BJ (cell line): ENCODE measurements around the gene CEP131. TPM values are rescaled to one million over a fixed set of nuclear protein-coding genes. Genes with fewer than 3 reads are reported as not detected.

Experiments used
- CTCF ChIA-PET: fragments of 350-600 bp; formaldehyde crosslinking; extraction: SDS; loops from one replicate; lab custom pipeline; 2021; ENCODE audit warnings: antibody characterized with exemption, inconsistent platforms; lab: Yijun Ruan, JAX
- POLR2A ChIA-PET: fragments of 300-600 bp; sonication (Branson Sonifier 250); formaldehyde crosslinking; extraction: SDS; loops from one replicate; lab custom pipeline; 2021; ENCODE audit warnings: antibody characterized with exemption; lab: Charles Lee
- DNase-seq: peaks from one replicate; pipeline ENCODE4 v3.0.0-alpha.2; 2011; ENCODE audit warnings: low read depth
- H3K27me3 ChIP-seq: 2 replicates; pipeline ENCODE4 v1.6.0; 2011; ENCODE audit warnings: low read length; ENCODE audit not compliant: control insufficient read depth, insufficient read depth
- H3K36me3 ChIP-seq: 2 replicates; pipeline ENCODE4 v1.5.1; 2011; ENCODE audit warnings: low read length; ENCODE audit not compliant: control insufficient read depth, insufficient read depth
- H3K4me3 ChIP-seq: 2 replicates; pipeline ENCODE4 v1.5.1; 2011; ENCODE audit warnings: low read depth, mild to moderate bottlenecking, control low read depth, low read length
- polyA plus RNA-seq: library from polyadenylated mRNA; depleted of rRNA; stranded (reverse); fragments of >200 nt; gene quantifications from 2 replicates; pipeline ENCODE4 v1.2.3, GENCODE V29; 2011
- TF ChIP-seq, protein P1 (sequence below): IDR thresholded peaks from 2 replicates; pipeline ENCODE4 v1.5.1; 2011; ENCODE audit warnings: low read depth, mild to moderate bottlenecking, control low read depth, inconsistent platforms, low read length, moderate library complexity; ENCODE audit not compliant: insufficient read depth

The CEP131 gene
- polyA plus RNA-seq, 1 experiment = 4.9 TPM

DNA sequence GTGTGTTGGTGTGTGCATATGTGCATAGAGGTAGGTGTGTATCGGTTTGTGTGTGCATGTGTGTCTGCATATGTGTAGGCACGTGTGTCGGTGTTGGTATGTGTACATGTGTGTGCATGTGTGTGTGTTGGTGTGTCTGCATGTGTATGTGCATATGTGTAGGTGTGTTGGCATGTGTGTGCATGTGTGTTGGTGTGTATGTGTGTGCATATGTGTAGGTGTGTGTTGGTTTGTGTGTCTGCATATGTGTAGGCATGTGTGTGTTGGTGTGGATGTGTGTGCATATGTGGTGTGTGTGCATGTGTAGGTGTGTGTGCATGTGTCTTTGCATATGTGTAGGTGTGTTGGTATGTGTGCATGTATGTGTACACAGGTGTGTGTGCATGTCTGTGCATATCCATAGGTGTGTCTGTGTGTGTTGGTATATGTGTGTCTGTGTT lies 52.9 kb downstream of the CEP131 start:
- DNase-seq = no peak
- ChIA-PET CTCF (no interaction called here), POLR2A (no interaction called here)
- Histone ChIP-seq H3K27me3 (peaks cover 19% of the 10 kb centered on the region), H3K36me3 (no peaks in the 10 kb centered on the region), H3K4me3 (no peak overlapping the region)
- TF ChIP-seq, protein P1, sequence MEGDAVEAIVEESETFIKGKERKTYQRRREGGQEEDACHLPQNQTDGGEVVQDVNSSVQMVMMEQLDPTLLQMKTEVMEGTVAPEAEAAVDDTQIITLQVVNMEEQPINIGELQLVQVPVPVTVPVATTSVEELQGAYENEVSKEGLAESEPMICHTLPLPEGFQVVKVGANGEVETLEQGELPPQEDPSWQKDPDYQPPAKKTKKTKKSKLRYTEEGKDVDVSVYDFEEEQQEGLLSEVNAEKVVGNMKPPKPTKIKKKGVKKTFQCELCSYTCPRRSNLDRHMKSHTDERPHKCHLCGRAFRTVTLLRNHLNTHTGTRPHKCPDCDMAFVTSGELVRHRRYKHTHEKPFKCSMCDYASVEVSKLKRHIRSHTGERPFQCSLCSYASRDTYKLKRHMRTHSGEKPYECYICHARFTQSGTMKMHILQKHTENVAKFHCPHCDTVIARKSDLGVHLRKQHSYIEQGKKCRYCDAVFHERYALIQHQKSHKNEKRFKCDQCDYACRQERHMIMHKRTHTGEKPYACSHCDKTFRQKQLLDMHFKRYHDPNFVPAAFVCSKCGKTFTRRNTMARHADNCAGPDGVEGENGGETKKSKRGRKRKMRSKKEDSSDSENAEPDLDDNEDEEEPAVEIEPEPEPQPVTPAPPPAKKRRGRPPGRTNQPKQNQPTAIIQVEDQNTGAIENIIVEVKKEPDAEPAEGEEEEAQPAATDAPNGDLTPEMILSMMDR = no peak

DNA sequence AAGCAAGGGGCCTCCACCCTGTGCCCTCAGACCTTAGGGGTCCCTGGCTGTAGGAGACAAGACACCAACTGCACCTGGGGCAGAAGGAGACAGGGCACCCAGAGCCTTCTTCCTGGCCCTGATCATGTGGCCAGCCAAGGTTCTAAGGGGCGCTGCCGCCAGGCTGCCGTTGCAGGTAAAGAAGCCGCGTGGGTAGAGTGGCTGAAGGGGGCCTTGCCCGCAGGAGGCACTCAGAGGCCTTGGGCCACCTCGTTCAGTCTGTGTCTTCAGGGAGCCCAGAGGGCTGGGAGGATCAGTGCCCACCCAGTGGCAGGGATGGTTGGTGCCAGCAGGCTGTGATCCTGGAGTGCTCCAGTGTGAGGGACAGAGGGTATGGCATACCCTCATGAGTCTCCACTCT lies 55.1 kb downstream of the CEP131 start:
- no peak for DNase-seq
- Histone ChIP-seq H3K36me3 (no peaks in the 10 kb centered on the region), H3K27me3 (peaks cover 24% of the 10 kb centered on the region), H3K4me3 (no peak overlapping the region)
- TF ChIP-seq, protein P1 = no peak
- POLR2A ChIA-PET = no interaction called here
- CTCF ChIA-PET = no interaction called here

DNA sequence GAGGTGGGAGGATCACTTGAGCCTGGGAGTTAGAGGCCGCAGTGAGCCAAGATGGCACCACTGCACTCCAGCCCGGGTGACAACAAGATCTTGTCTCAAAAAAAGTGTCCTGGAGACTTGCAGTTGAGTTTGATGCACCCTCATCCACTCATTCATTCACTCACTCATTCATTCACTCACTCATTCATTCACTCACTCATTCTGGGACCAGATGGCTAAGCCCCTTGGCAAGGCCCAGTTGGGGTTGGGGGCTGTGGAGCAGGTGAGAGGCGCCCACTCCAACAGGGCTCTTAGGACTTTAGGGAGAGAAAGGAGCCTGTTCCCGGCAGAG lies 55.6 kb downstream of the CEP131 start:
- POLR2A ChIA-PET = no interaction called here

DNA sequence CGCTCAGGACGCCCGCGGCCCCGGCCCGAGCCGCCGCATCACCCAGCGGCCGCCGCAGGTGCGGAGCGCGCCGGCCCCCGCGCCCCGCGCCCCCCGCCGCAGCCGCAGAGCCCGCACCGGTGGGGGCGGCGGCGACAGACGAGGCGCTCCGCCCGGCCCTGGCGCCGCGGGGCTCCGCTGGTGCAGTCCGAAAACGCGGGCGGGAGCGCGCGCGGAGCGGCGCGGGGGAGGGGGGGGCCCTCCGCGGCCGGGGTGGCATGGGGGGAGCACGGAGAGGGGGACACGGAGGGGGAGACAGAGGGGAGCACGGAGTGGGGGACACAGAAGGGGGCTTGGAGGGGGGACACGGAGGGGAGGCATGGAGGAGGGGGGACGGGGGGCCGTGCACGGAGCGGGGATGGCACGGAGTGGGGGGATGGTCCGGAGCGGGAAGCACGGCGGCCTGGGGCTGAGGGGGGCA lies 56.7 kb downstream of the CEP131 start, which contains the start of gene AATK:
Gene AATK, minus strand, starts transcription at position 189 of the 460 bp plus-strand sequence. CDS start 229 bp downstream, outside the sequence.
- ChIA-PET POLR2A (no interaction called here), CTCF (no interaction called here)
- TF ChIP-seq, protein P1 = no peak
- Histone ChIP-seq H3K4me3 (peak within 1 kb of the TSS; percentile 23), H3K27me3 (peaks cover 24% of the 10 kb centered on the region), H3K36me3 (no peaks in the 10 kb centered on the region)
- no peak for DNase-seq

More for the DNA sequence above, 55.6 kb downstream of the CEP131 start:
- Histone ChIP-seq H3K27me3 (peaks cover 24% of the 10 kb centered on the region), H3K36me3 (no peaks in the 10 kb centered on the region), H3K4me3 (no peak overlapping the region)
- TF ChIP-seq, protein P1 = no peak
- CTCF ChIA-PET = no interaction called here
- DNase-seq = no peak

DNA sequence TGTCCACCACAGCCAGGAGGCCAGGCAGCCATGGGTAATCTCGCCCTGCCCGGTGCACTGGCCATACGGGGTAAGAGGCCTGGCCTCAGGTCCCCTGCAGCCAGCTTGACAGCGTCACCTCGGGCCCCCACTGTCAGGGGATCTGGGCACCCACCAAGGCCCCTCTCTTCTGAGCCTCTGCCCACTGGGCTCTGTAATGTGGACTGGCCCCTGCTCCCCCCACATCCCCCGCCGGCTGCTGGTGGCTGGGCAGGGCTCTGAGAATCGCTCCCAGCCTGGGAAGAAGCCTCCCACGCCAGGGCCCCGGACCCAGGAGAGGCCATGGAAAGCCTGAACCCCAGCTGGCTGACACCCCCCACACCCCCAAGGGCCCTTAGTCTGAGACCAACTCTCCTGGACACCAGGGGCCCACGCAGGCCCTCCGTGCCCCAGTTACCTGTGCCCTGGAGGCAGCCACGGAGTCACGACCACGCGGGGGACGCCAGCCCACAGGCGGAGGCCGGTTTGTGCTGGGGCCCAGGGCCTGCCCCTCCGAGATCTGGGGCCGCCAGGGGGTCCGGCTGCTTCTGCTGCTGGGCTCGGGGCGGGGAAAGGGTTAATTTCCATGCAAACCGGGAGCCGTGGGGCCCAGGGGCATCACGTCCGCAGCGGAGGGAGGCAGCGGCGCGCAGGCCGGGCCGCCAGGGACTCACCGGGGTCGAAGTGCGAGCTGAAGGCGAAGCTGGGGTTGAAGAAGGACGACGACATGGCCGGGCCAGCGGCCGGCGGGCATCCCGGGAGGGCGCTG lies 57.3 kb downstream of the CEP131 start, which contains the start of gene PVALEF:
Gene PVALEF, plus strand, starts transcription at position 262 of the 787 bp plus-strand sequence. CDS start 15,720 bp downstream, outside the sequence.
- DNase-seq = no peak

More for the DNA sequence above, 57.3 kb downstream of the CEP131 start, which contains the start of gene PVALEF:
- POLR2A ChIA-PET = no interaction called here
- Histone ChIP-seq H3K36me3 (no peaks in the 10 kb centered on the region), H3K4me3 (peak within 1 kb of the TSS; percentile 23), H3K27me3 (peaks cover 24% of the 10 kb centered on the region)
- CTCF ChIA-PET = interaction anchor here (0.8 kb wide), 1 partner anchor 22 kb away, joined by 4 read pairs; no protein-coding TSS in a partner anchor
- TF ChIP-seq, protein P1 = no peak
